ENCODE data around the gene GMDS.

- TF ChIP-seq POLR2A (IDR thresholded peaks at IDR 0.05; ENCODE audit: low read depth, low read length) (no peak), POLR2AphosphoS5 (IDR thresholded peaks at IDR 0.05; ENCODE audit: low read depth, low read length) (no peak), TAF1 (IDR thresholded peaks at IDR 0.05; ENCODE audit: borderline replicate concordance, low read depth, low read length) (no peak)
Observed at GRCh38 chr6:1574890-1575209, 670.6 kb downstream of the GMDS start.

All from GM12892 (cell line).